ENCODE measurements around the gene MMP3. TPM values are rescaled to one million over a fixed set of nuclear protein-coding genes. Genes with fewer than 3 reads are reported as not detected.

The MMP3 gene
- total RNA-seq, 1 experiment from 2014 or later: not detected

DNA sequence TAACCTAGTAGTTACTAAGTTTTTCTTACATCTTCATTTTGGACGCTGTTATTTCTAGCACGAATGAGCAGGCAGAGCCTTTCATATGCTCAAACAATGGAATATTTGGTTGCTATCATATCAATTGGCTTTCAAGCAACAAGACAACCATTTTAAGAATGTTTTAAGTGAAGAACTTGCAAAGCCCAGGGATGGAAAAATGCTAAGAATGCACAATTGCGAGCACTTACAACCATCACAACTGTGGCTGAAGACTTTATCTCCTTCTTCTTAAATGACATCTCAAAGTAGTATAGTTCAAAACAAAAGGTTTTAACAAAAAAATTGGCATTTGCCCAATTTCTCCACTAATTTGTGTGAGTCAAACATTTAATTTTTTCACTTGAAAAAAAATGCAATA is 37.1 kb downstream of the MMP3 start:
- TF ChIP-seq CTCF (conservative IDR thresholded peaks at IDR 0.05) (no peak), EZH2 (IDR thresholded peaks at IDR 0.05; ENCODE audit: low read depth) (no peak)
- BruUV-seq (replicated peaks): no TSS peak
- H3K79me2 ChIP-seq (ENCODE audit: low read depth): no peaks in the 10 kb centered on the region
- no peak for DNase-seq
- CTCF ChIA-PET: no interaction called here
- H3K4me3 ChIP-seq: no peak overlapping the region
- H3K27ac ChIP-seq: no peak overlapping the region
- POLR2A ChIA-PET (ENCODE audit: unreplicated experiment): no interaction called here
- H3K9me3 ChIP-seq (ENCODE audit: insufficient read depth, low read depth): no peaks in the 10 kb centered on the region
- no peaks in the 10 kb centered on the region for H3K9me2 ChIP-seq (ENCODE audit: insufficient read depth)
- no peak overlapping the region for H3K4me2 ChIP-seq
- intact Hi-C loops (cut with micrococcal nuclease; ENCODE audit: unreplicated experiment): loop anchor here (10.0 kb wide), 1 partner anchor 109 kb away; no protein-coding TSS in a partner anchor
- no peaks in the 10 kb centered on the region for H3K36me3 ChIP-seq (ENCODE audit: low read depth)
- no peak overlapping the region for H2AFZ ChIP-seq
- H4K20me1 ChIP-seq (ENCODE audit: insufficient read depth): no peaks in the 10 kb centered on the region
- no peaks in the 10 kb centered on the region for H3F3A ChIP-seq (ENCODE audit: insufficient read depth, low read depth)
- H3K27me3 ChIP-seq (ENCODE audit: insufficient read depth, low read depth): no peaks in the 10 kb centered on the region
- H3K4me1 ChIP-seq (replicated peaks; ENCODE audit: insufficient read depth): no peaks in the 10 kb centered on the region

DNA sequence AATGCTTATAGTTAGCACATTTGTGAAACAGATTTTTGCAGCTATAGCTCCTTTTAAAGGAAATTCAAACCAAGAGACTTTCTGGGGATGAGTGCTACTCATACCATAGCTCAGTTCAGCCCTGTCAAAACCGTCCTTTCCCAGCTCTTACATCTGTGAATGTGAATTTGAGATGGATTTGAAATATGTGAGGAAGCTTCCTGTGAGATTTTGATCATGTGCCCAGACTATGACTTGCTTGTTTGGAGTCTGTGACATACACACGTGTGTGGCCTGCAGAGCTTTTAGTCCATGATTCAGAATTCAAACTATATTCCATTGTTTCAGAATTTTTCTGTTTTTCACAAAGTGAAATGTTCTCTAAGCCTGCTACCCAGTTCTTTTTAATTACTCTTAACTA is 41.1 kb downstream of the MMP3 start:
- H3K4me3 ChIP-seq: no peak overlapping the region
- H3K27me3 ChIP-seq (ENCODE audit: insufficient read depth, low read depth): no peaks in the 10 kb centered on the region
- H2AFZ ChIP-seq: no peak overlapping the region
- intact Hi-C loops (cut with micrococcal nuclease; ENCODE audit: unreplicated experiment): loop anchor here (10.0 kb wide), 1 partner anchor 112 kb away; no protein-coding TSS in a partner anchor
- no peak for DNase-seq
- TF ChIP-seq CTCF (conservative IDR thresholded peaks at IDR 0.05) (no peak), EZH2 (IDR thresholded peaks at IDR 0.05; ENCODE audit: low read depth) (no peak)
- BruUV-seq (replicated peaks): no TSS peak
- no peaks in the 10 kb centered on the region for H3K9me2 ChIP-seq (ENCODE audit: insufficient read depth)
- no peaks in the 10 kb centered on the region for H3K36me3 ChIP-seq (ENCODE audit: low read depth)
- H3F3A ChIP-seq (ENCODE audit: insufficient read depth, low read depth): peaks cover 11% of the 10 kb centered on the region; the same call in 1 of the 2 replicates
- no peaks in the 10 kb centered on the region for H3K79me2 ChIP-seq (ENCODE audit: low read depth)
- ChIA-PET CTCF (no interaction called here), POLR2A (ENCODE audit: unreplicated experiment) (no interaction called here)
- peaks cover 10% of the 10 kb centered on the region; the same call in 1 of the 2 replicates for H3K4me1 ChIP-seq (replicated peaks; ENCODE audit: insufficient read depth)
- no peaks in the 10 kb centered on the region for H3K9me3 ChIP-seq (ENCODE audit: insufficient read depth, low read depth)
- H3K27ac ChIP-seq: no peak overlapping the region
- no peak overlapping the region for H3K4me2 ChIP-seq
- H4K20me1 ChIP-seq (ENCODE audit: insufficient read depth): no peaks in the 10 kb centered on the region

- no peak for TF ChIP-seq EZH2 (IDR thresholded peaks at IDR 0.05; ENCODE audit: low read depth)
- TF ChIP-seq CTCF (conservative IDR thresholded peaks at IDR 0.05): no peak
- H3F3A ChIP-seq (ENCODE audit: insufficient read depth, low read depth): peaks cover 11% of the 10 kb centered on the region; the same call in 1 of the 2 replicates
- no TSS peak for BruUV-seq (replicated peaks)
- POLR2A ChIA-PET (ENCODE audit: unreplicated experiment): no interaction called here
- CTCF ChIA-PET: no interaction called here
- no peak overlapping the region for H3K4me3 ChIP-seq
- no peak overlapping the region for H3K4me2 ChIP-seq
- peaks cover 10% of the 10 kb centered on the region; the same call in 1 of the 2 replicates for H3K4me1 ChIP-seq (replicated peaks; ENCODE audit: insufficient read depth)
- no peak for DNase-seq
- no peaks in the 10 kb centered on the region for H3K79me2 ChIP-seq (ENCODE audit: low read depth)
- no peaks in the 10 kb centered on the region for H3K9me3 ChIP-seq (ENCODE audit: insufficient read depth, low read depth)
- intact Hi-C loops (cut with micrococcal nuclease; ENCODE audit: unreplicated experiment): loop anchor here (10.0 kb wide), 1 partner anchor 114 kb away; no protein-coding TSS in a partner anchor
- no peak overlapping the region for H3K27ac ChIP-seq
- H4K20me1 ChIP-seq (ENCODE audit: insufficient read depth): no peaks in the 10 kb centered on the region
- no peaks in the 10 kb centered on the region for H3K36me3 ChIP-seq (ENCODE audit: low read depth)
- H2AFZ ChIP-seq: no peak overlapping the region
- no peaks in the 10 kb centered on the region for H3K9me2 ChIP-seq (ENCODE audit: insufficient read depth)
- H3K27me3 ChIP-seq (ENCODE audit: insufficient read depth, low read depth): no peaks in the 10 kb centered on the region
These were observed 42.6 kb downstream of the MMP3 start for GRCh38 chr11:102800767-102801166.

Data from PC-9 (cell line).